Measurements from ENCODE around the gene SH3PXD2A. TPM values are rescaled to one million over a fixed set of nuclear protein-coding genes. Genes with fewer than 3 reads are reported as not detected.

Gene SH3PXD2A
- total and polyA plus RNA-seq, 12 donors = 6.9 to 44.9 (median 34.4) TPM

- ATAC-seq (peak in 6 of 8 donors; percentile 24 to 45 (median 33)), DNase-seq (no peak)
- Histone ChIP-seq H3K4me3 (no peak overlapping the region), H3K36me3 (peaks cover 0 to 94% (median 36%) of the 10 kb centered on the region in 9 donors), H3K27me3 (no peaks in the 10 kb centered on the region), H3K9me3 (no peaks in the 10 kb centered on the region), H3K4me1 (peaks cover 0 to 34% (median 9%) of the 10 kb centered on the region in 9 donors), H3K27ac (peak overlapping the region in 9 of 10 donors; percentile 12 to 69 (median 53))
- WGBS, 2 donors = 60 to 77% methylated on average over 8 of the region's 8 CpGs
- TF ChIP-seq CTCF (IDR thresholded peaks at IDR 0.05) = no peak
- intact Hi-C loops (cut with DNase I) = loop anchor here in 7 of 10 donors (5.0 to 10.0 kb wide), 8 partner anchors 102 to 462 kb away; partner anchors contain the start of gene SFR1 (in 2 of the 7)
These were observed 27.1 kb upstream of the SH3PXD2A start for GRCh38 chr10:103882285-103883007.

GRCh38 chr10:103881416-103882284 lies 26.3 kb upstream of the SH3PXD2A start:
- intact Hi-C loops (cut with DNase I) = loop anchor here in 7 of 10 donors (5.0 to 10.0 kb wide), 8 partner anchors 103 to 463 kb away; partner anchors contain the start of gene SFR1 (in 2 of the 7)
- Histone ChIP-seq H3K9me3 (no peaks in the 10 kb centered on the region), H3K4me1 (peaks cover 0 to 32% (median 9%) of the 10 kb centered on the region in 9 donors), H3K27me3 (no peaks in the 10 kb centered on the region), H3K27ac (peak overlapping the region in 9 of 10 donors; percentile 12 to 69 (median 54)), H3K36me3 (peaks cover 0 to 94% (median 33%) of the 10 kb centered on the region in 9 donors), H3K4me3 (no peak overlapping the region)
- TF ChIP-seq CTCF (IDR thresholded peaks at IDR 0.05) = no peak
- WGBS, 2 donors = 41 to 63% methylated on average over 15 of the region's 15 CpGs
- DNase-seq (peak; percentile 39 to 41), ATAC-seq (peak; percentile 40 to 78 (median 66))

GRCh38 chr10:103879831-103880230 lies 24.5 kb upstream of the SH3PXD2A start:
- intact Hi-C loops (cut with DNase I) = loop anchor here in 7 of 10 donors (5.0 to 10.0 kb wide), 8 partner anchors 105 to 465 kb away; partner anchors contain the start of gene SFR1 (in 2 of the 7)
- 97 to 99% methylated on average over 7 of the region's 7 CpGs for WGBS, 2 donors
- no peaks in the 10 kb centered on the region for H3K27me3 ChIP-seq
- H3K36me3 ChIP-seq = peaks cover 0 to 85% (median 33%) of the 10 kb centered on the region in 9 donors
- ATAC-seq (no peak), DNase-seq (no peak)
- H3K4me3 ChIP-seq = no peak overlapping the region
- no peaks in the 10 kb centered on the region for H3K9me3 ChIP-seq
- no peak overlapping the region for H3K27ac ChIP-seq
- H3K4me1 ChIP-seq = peaks cover 0 to 26% (median 9%) of the 10 kb centered on the region in 9 donors
- TF ChIP-seq CTCF (IDR thresholded peaks at IDR 0.05) = no peak

- H3K36me3 ChIP-seq = peaks cover 0 to 88% (median 33%) of the 10 kb centered on the region in 9 donors
- 90% methylated on average over 9 of the region's 9 CpGs for WGBS, 2 donors
- H3K27ac ChIP-seq = no peak overlapping the region
- no peak overlapping the region for H3K4me3 ChIP-seq
- peaks cover 0 to 25% (median 7%) of the 10 kb centered on the region in 9 donors for H3K4me1 ChIP-seq
- H3K27me3 ChIP-seq = no peaks in the 10 kb centered on the region
- no peak for TF ChIP-seq CTCF (IDR thresholded peaks at IDR 0.05)
- ATAC-seq (no peak), DNase-seq (no peak)
- intact Hi-C loops (cut with DNase I) = no loop called here
- no peaks in the 10 kb centered on the region for H3K9me3 ChIP-seq
These were observed 24.0 kb upstream of the SH3PXD2A start for GRCh38 chr10:103879409-103879808.

All from heart right ventricle (tissue), 16 donors.